ENCODE data around the gene CCND3. TPM values are rescaled to one million over a fixed set of nuclear protein-coding genes. Genes with fewer than 3 reads are reported as not detected.

CCND3 gene
- total RNA-seq, 2 donors from 2014 or later = 131 to 170 TPM

DNA sequence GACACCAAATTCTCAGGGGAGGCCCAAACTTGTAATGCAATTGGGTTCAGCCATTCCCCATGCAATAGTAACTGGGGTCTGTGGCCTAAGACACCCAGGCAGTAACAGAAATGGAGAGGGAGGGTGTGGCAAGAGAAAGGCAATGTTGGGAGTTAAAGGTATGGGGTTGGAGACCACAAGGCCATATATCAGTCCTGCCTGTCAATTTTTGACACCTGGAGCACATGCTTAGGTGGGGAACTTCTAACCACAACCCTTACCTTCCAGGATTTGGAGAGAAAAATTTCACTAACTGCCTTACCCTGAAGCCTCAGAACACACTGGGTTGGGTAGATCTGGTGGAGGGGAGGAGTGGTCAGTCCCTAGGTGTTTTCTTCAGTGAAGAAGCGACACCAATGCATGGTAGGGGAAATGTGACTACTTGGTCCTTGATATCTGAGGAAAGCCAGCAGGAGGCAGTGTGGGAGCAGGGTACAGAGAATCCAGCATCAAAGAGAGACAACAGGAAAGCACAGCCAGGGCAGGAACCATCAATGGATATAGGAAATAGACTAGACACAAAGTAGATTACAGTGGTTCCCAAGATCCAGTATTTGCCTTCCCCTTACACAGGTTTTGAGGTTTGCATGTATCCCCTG, 39.6 kb downstream of the CCND3 start:
- DNase-seq (ENCODE audit: low spot score) (no peak), ATAC-seq (ENCODE audit: insufficient number of reproducible peaks, low FRiP score, low read depth) (no peak)
- no peaks in the 10 kb centered on the region for H3K27me3 ChIP-seq (replicated peaks; ENCODE audit: insufficient read depth)
- no peak overlapping the region for H3K4me3 ChIP-seq
- TF ChIP-seq, protein P1, sequence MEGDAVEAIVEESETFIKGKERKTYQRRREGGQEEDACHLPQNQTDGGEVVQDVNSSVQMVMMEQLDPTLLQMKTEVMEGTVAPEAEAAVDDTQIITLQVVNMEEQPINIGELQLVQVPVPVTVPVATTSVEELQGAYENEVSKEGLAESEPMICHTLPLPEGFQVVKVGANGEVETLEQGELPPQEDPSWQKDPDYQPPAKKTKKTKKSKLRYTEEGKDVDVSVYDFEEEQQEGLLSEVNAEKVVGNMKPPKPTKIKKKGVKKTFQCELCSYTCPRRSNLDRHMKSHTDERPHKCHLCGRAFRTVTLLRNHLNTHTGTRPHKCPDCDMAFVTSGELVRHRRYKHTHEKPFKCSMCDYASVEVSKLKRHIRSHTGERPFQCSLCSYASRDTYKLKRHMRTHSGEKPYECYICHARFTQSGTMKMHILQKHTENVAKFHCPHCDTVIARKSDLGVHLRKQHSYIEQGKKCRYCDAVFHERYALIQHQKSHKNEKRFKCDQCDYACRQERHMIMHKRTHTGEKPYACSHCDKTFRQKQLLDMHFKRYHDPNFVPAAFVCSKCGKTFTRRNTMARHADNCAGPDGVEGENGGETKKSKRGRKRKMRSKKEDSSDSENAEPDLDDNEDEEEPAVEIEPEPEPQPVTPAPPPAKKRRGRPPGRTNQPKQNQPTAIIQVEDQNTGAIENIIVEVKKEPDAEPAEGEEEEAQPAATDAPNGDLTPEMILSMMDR (IDR thresholded peaks at IDR 0.05) = no peak
- H3K27ac ChIP-seq = no peak overlapping the region
- peaks cover 25% of the 10 kb centered on the region for H3K36me3 ChIP-seq
- H3K4me1 ChIP-seq (ENCODE audit: control insufficient read depth in 1 of 2, low read depth in 2 of 2) = no peaks in the 10 kb centered on the region
- no peaks in the 10 kb centered on the region for H3K9me3 ChIP-seq

DNA sequence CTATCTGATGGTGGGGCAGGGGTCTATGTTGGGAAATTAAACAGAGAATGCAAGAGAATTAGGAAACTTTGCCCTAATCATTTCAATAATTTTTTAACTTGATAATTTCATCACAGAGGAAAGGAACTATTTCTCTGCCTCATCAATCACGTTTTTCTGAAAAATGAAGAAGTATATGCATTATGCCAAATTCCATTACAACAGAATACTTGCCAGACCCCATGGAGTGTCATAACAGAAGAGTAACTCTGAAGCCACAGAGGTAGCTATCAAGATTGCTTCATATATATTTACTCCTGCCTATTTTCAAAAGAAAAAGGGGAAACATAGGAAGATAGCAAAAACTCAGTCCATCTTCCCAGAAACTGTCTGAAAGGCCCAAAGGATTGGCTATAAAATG, 40.7 kb downstream of the CCND3 start:
- Histone ChIP-seq H3K9me3 (no peaks in the 10 kb centered on the region), H3K27me3 (replicated peaks; ENCODE audit: insufficient read depth) (no peaks in the 10 kb centered on the region), H3K4me3 (no peak overlapping the region), H3K36me3 (peaks cover 14% of the 10 kb centered on the region), H3K4me1 (ENCODE audit: control insufficient read depth in 1 of 2, low read depth in 2 of 2) (peaks cover 4% of the 10 kb centered on the region in 2 donors), H3K27ac (no peak overlapping the region)
- ATAC-seq (ENCODE audit: insufficient number of reproducible peaks, low FRiP score, low read depth) (no peak), DNase-seq (ENCODE audit: low spot score) (no peak)
- TF ChIP-seq, protein P1 (IDR thresholded peaks at IDR 0.05) = no peak

DNA sequence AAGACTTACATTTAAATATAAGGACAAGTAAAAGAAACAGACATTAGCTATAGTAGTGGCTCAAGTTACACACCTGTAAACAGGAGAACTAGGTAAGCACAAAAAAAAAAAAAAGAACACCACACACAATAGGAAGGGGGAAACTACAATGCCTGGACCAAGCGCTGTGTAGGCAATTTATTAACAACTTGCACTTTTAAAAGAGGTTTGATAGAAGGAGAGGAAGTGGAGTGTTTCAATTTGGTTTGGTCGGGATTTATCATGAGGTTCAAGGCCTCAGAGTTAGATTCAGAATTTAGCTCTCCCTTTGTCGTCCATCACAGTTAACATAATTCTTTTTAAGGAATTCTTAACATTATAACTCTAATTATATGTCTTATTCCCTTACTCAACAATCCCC, 45.3 kb downstream of the CCND3 start:
- DNase-seq (ENCODE audit: low spot score) (no peak), ATAC-seq (ENCODE audit: insufficient number of reproducible peaks, low FRiP score, low read depth) (no peak)
- Histone ChIP-seq H3K4me3 (peak overlapping the region; percentile 99), H3K9me3 (no peaks in the 10 kb centered on the region), H3K4me1 (ENCODE audit: control insufficient read depth in 1 of 2, low read depth in 2 of 2) (peaks cover 9 to 18% of the 10 kb centered on the region in 2 donors), H3K27ac (peak overlapping the region; percentile 67 to 87), H3K27me3 (replicated peaks; ENCODE audit: insufficient read depth) (no peaks in the 10 kb centered on the region), H3K36me3 (peaks cover 3% of the 10 kb centered on the region)
- TF ChIP-seq, protein P1 (IDR thresholded peaks at IDR 0.05) = no peak

DNA sequence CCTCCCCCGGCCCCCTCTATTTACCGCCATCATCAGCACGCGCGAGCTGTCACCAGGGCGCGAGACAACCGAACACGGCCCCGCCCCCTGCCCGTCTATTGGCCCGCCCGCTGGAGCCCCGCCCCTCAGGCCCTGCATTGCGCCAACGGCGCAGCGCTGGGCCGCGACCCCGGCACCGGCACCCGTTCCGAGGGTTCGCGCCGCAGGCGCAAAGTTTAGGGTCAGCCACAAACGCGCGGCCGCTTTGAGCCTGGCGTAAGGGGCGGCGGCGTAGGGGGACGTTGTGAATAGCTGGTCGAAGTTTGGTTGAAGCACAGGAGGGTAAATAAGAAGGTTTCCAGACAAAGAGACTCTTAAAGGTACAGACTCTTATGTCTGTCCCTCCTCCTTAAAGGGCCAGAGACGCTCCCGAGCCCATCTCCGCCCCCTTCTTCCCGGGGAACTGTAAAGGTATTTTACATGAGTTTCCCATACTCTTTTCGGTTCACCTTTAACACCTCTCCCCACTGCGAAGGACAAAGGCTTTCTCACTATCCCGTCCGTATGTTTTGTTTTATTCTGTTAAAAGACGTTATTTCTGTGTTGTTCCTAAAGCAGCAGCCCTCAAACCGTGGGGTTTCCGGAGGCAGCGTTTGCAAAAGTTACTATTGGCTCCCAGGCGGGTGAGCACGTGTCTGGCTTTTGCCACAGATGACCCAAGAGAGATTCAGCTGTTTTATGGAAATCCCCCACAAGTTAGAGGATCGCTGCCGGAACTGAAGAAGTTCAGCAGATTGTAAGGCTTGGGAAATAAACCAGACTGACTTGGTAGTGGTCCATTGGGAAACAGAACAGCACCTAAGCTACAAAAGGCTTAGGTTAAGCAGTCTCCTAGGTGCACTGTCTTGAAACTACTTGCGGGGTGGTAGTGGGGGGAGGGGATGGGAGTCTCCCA, 46.0 kb downstream of the CCND3 start, which contains the start of gene USP49:
USP49 (minus strand) TSS at position 76 of the 934 bp plus-strand sequence. CDS start 88,392 bp downstream, outside the sequence.
- DNase-seq (ENCODE audit: low spot score) = peak; percentile 51
- peak; percentile 84 for ATAC-seq (ENCODE audit: insufficient number of reproducible peaks, low FRiP score, low read depth)
- TF ChIP-seq, protein P1 (IDR thresholded peaks at IDR 0.05) = no peak
- no peaks in the 10 kb centered on the region for H3K27me3 ChIP-seq (replicated peaks; ENCODE audit: insufficient read depth)
- no peaks in the 10 kb centered on the region for H3K36me3 ChIP-seq
- peaks cover 9 to 18% of the 10 kb centered on the region in 2 donors for H3K4me1 ChIP-seq (ENCODE audit: control insufficient read depth in 1 of 2, low read depth in 2 of 2)
- peak within 1 kb of the TSS; percentile 67 to 87 for H3K27ac ChIP-seq
- H3K4me3 ChIP-seq = peak within 1 kb of the TSS; percentile 99
- H3K9me3 ChIP-seq = no peaks in the 10 kb centered on the region
